PC-3 (cell line): ENCODE results near the gene LRCH1. TPM values are rescaled to one million over a fixed set of nuclear protein-coding genes. Genes with fewer than 3 reads are reported as not detected.

Experiments
- ATAC-seq: fragments of 200-7000 bp; cut with Tn5 transposase; 2 replicates; pipeline ENCODE4 v1.9.1; 2020; ENCODE audit warnings: mild to moderate bottlenecking, moderate library complexity
- BruUV-seq: library from RNA; stranded (reverse); fragments of 400-500 nt; replicated peaks from 2 replicates; lab custom pipeline; 2021; lab: Mats Ljungman, UMichigan
- CTCF ChIA-PET: fragments of 300-600 bp; sonication (Branson Sonifier 250); formaldehyde crosslinking; loops from one replicate; lab custom pipeline; 2022; ENCODE audit warnings: antibody characterized with exemption; lab: Charles Lee
- POLR2A ChIA-PET: fragments of 300-600 bp; sonication (Branson Sonifier 250); formaldehyde crosslinking; loops from one replicate; lab custom pipeline; 2022; ENCODE audit warnings: antibody characterized with exemption; ENCODE audit not compliant: unreplicated experiment; lab: Charles Lee
- DNase-seq: peaks from one replicate; pipeline ENCODE4 v3.0.0-alpha.2; 2015
- H2AFZ ChIP-seq: fragments of 300-600 bp; sonication (generic); 2 replicates; pipeline ENCODE4 v1.6.0; 2016; ENCODE audit warnings: antibody characterized with exemption, low read length
- H3F3A ChIP-seq: fragments of 300-600 bp; sonication (generic); one replicate; pipeline ENCODE4 v1.6.0; 2017; ENCODE audit warnings: antibody characterized with exemption, low read length, control low read depth, mild to moderate bottlenecking; ENCODE audit not compliant: unreplicated experiment
- H3K27ac ChIP-seq: fragments of 300-600 bp; sonication (generic); 2 replicates; pipeline ENCODE4 v1.5.1; 2016; ENCODE audit warnings: mild to moderate bottlenecking, low read length
- H3K27me3 ChIP-seq: fragments of 300-600 bp; sonication (generic); 2 replicates; pipeline ENCODE4 v1.6.1; 2016; ENCODE audit warnings: low read length, mixed read lengths
- H3K36me3 ChIP-seq: fragments of 300-600 bp; sonication (generic); 2 replicates; pipeline ENCODE4 v1.6.1; 2016; ENCODE audit warnings: low read depth, mixed run types, low read length, mixed read lengths
- H3K4me1 ChIP-seq: fragments of 300-600 bp; sonication (generic); 2 replicates; pipeline ENCODE4 v1.5.1; 2016; ENCODE audit warnings: low read length; ENCODE audit not compliant: insufficient read depth
- H3K4me2 ChIP-seq: fragments of 300-600 bp; sonication (generic); 2 replicates; pipeline ENCODE4 v1.6.0; 2016; ENCODE audit warnings: low read length
- H3K4me3 ChIP-seq: fragments of 300-600 bp; sonication (generic); 2 replicates; pipeline ENCODE4 v1.5.1; 2016; ENCODE audit warnings: mild to moderate bottlenecking, low read length, mixed read lengths
- H3K79me2 ChIP-seq: fragments of 300-600 bp; sonication (generic); 2 replicates; pipeline ENCODE4 v1.6.1; 2017; ENCODE audit warnings: low read length, mixed read lengths
- H3K9ac ChIP-seq: fragments of 300-600 bp; sonication (generic); 2 replicates; pipeline ENCODE4 v1.6.0; 2016; ENCODE audit warnings: mild to moderate bottlenecking, low read length
- H3K9me2 ChIP-seq: fragments of 300-600 bp; sonication (generic); replicated peaks from 2 replicates; pipeline ENCODE4 v1.6.1; 2016; ENCODE audit warnings: mixed run types, low read length, mixed read lengths
- H3K9me3 ChIP-seq: fragments of 300-600 bp; sonication (generic); 2 replicates; pipeline ENCODE4 v1.6.1; 2016; ENCODE audit warnings: low read length, mixed read lengths
- H4K20me1 ChIP-seq: fragments of 300-600 bp; sonication (generic); 2 replicates; pipeline ENCODE4 v1.6.1; 2016; ENCODE audit warnings: low read length, mixed read lengths
- EZH2 ChIP-seq: fragments of 300-600 bp; sonication (generic); IDR thresholded peaks from one replicate; pipeline ENCODE4 v1.6.1; 2017; ENCODE audit warnings: antibody characterized with exemption, mild to moderate bottlenecking, low read length; ENCODE audit not compliant: unreplicated experiment
- EZH2phosphoT487 ChIP-seq: fragments of 300-600 bp; sonication (generic); IDR thresholded peaks from 2 replicates; pipeline ENCODE4 v1.6.1; 2018; ENCODE audit warnings: mild to moderate bottlenecking, antibody characterized with exemption, low read length, borderline replicate concordance
- intact Hi-C: fragments of 100-400 bp; cut with micrococcal nuclease; formaldehyde crosslinking; loops from 2 replicates; pipeline ENCODE4 v1.9.0; 2023
- total RNA-seq: library from RNA; depleted of rRNA; stranded (reverse); fragments of >200 nt; gene quantifications from 2 replicates; pipeline ENCODE4 v1.2.3, GENCODE V29; 2014
- TF ChIP-seq, protein P1 (sequence below): fragments of 300-600 bp; sonication (generic); conservative IDR thresholded peaks from 2 replicates; pipeline ENCODE4 v1.5.1; 2017; ENCODE audit warnings: antibody characterized with exemption, low read depth, mild to moderate bottlenecking, low read length

LRCH1 gene
- total RNA-seq, 1 experiment from 2014 or later: 4.3 TPM

DNA sequence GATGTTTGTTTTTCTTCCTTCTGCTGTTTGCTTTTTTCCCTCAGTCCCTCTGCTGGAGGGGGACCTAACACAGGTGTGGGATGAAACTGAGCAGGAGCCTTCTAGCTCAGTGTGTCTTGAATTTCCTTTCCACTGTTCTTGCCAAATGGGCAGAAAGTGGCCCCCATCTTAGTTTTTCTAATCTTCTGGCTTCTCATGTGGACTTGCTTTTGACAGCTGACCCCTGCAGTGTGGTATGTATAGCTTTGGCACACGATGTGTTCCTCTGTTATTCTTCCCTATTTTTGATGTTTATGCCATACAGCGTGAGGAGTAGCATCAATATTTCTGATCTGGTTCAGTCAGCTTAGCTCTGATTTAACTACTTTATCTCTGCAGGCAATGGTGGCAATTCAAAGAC lies 8.3 kb downstream of the LRCH1 start:
- Histone ChIP-seq H3K27ac (no peak overlapping the region), H3F3A (no peaks in the 10 kb centered on the region), H3K9me3 (no peaks in the 10 kb centered on the region), H3K9me2 (no peaks in the 10 kb centered on the region), H3K4me1 (peaks cover 12% of the 10 kb centered on the region), H3K4me3 (no peak overlapping the region), H3K36me3 (no peaks in the 10 kb centered on the region), H2AFZ (no peak overlapping the region), H3K27me3 (no peaks in the 10 kb centered on the region), H3K9ac (no peak overlapping the region), H3K4me2 (no peak overlapping the region), H4K20me1 (peaks cover 19% of the 10 kb centered on the region; the same call in 1 of the 2 replicates), H3K79me2 (peaks cover 90% of the 10 kb centered on the region)
- BruUV-seq: no TSS peak
- TF ChIP-seq, protein P1, sequence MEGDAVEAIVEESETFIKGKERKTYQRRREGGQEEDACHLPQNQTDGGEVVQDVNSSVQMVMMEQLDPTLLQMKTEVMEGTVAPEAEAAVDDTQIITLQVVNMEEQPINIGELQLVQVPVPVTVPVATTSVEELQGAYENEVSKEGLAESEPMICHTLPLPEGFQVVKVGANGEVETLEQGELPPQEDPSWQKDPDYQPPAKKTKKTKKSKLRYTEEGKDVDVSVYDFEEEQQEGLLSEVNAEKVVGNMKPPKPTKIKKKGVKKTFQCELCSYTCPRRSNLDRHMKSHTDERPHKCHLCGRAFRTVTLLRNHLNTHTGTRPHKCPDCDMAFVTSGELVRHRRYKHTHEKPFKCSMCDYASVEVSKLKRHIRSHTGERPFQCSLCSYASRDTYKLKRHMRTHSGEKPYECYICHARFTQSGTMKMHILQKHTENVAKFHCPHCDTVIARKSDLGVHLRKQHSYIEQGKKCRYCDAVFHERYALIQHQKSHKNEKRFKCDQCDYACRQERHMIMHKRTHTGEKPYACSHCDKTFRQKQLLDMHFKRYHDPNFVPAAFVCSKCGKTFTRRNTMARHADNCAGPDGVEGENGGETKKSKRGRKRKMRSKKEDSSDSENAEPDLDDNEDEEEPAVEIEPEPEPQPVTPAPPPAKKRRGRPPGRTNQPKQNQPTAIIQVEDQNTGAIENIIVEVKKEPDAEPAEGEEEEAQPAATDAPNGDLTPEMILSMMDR: no peak
- no peak for TF ChIP-seq EZH2
- no peak for TF ChIP-seq EZH2phosphoT487
- DNase-seq (no peak), ATAC-seq (no peak)
- ChIA-PET POLR2A (no interaction called here), CTCF (no interaction called here)
- intact Hi-C loops: no loop called here

DNA sequence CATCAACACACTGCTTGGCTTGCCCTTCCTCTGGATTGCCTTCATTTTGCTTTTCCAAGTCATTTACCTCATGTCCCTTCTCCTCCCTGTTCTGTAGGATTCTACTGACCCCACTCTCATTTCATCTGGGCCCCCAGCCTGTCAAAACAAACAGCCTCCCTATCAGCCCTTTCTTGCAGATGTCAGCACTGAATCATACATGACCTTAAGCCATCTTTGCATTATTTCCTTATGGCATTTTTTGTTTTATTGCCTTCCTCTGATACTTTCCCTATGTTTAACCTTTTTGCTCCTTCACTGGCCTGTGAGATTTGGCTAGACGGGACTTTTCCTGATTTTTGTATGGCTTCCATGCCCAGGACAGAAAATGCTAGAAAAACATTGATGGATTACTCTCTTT lies 8.7 kb downstream of the LRCH1 start:
- Histone ChIP-seq H4K20me1 (peaks cover 15% of the 10 kb centered on the region; the same call in 1 of the 2 replicates), H3K9me3 (no peaks in the 10 kb centered on the region), H3K79me2 (peaks cover 86% of the 10 kb centered on the region), H3K36me3 (no peaks in the 10 kb centered on the region), H2AFZ (no peak overlapping the region), H3K4me2 (no peak overlapping the region), H3K4me3 (no peak overlapping the region), H3K27me3 (no peaks in the 10 kb centered on the region), H3K4me1 (peaks cover 12% of the 10 kb centered on the region), H3F3A (no peaks in the 10 kb centered on the region), H3K9me2 (no peaks in the 10 kb centered on the region), H3K27ac (no peak overlapping the region), H3K9ac (no peak overlapping the region)
- TF ChIP-seq, protein P1: no peak
- no peak for TF ChIP-seq EZH2
- TF ChIP-seq EZH2phosphoT487: no peak
- POLR2A ChIA-PET: no interaction called here
- ATAC-seq (no peak), DNase-seq (no peak)
- intact Hi-C loops: no loop called here
- CTCF ChIA-PET: no interaction called here
- BruUV-seq: no TSS peak

DNA sequence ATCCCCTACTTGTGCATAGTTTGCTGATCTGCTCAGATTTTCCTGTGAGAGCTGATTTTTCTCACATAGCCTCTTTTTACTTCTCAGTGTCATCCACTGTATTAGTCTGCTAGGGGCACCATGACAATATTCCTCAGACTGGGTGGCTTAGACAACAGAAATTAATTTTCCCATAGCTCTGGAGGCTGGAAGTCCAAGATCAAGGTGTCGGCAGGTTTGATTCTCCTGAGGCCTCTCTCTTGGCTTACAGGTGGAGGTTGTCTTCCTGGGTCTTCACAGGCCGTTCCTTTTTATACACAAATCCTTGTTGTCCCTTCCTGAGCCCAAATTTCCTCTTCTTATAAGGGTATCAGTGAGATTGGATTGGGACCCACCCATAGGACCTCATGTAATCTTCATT lies 9.2 kb downstream of the LRCH1 start:
- no peaks in the 10 kb centered on the region for H3K36me3 ChIP-seq
- no peak overlapping the region for H3K9ac ChIP-seq
- intact Hi-C loops: no loop called here
- peaks cover 82% of the 10 kb centered on the region for H3K79me2 ChIP-seq
- H3K4me1 ChIP-seq: peaks cover 12% of the 10 kb centered on the region
- peaks cover 13% of the 10 kb centered on the region; the same call in 1 of the 2 replicates for H4K20me1 ChIP-seq
- ChIA-PET POLR2A (no interaction called here), CTCF (no interaction called here)
- no peak overlapping the region for H3K27ac ChIP-seq
- no peaks in the 10 kb centered on the region for H3K9me2 ChIP-seq
- no peak overlapping the region for H3K4me3 ChIP-seq
- ATAC-seq (no peak), DNase-seq (no peak)
- TF ChIP-seq EZH2 (no peak), EZH2phosphoT487 (no peak)
- TF ChIP-seq, protein P1: no peak
- no TSS peak for BruUV-seq
- no peaks in the 10 kb centered on the region for H3F3A ChIP-seq
- no peaks in the 10 kb centered on the region for H3K27me3 ChIP-seq
- no peaks in the 10 kb centered on the region for H3K9me3 ChIP-seq
- H3K4me2 ChIP-seq: no peak overlapping the region
- H2AFZ ChIP-seq: no peak overlapping the region
